ENCODE data around the gene CROCC.

The CROCC gene

GRCh38 chr1:16983649-16984048, 61.9 kb downstream of the CROCC start:
- no peak for DNase-seq (ENCODE audit: low read depth, low spot score)

- peak; percentile 90 for DNase-seq (ENCODE audit: low read depth, low spot score)
These were observed 63.0 kb downstream of the CROCC start for GRCh38 chr1:16984717-16985116.

- DNase-seq (ENCODE audit: low read depth, low spot score) = no peak
These were observed 64.4 kb downstream of the CROCC start for GRCh38 chr1:16986113-16986512.

GRCh38 chr1:16986560-16986959, 64.8 kb downstream of the CROCC start:
- no peak for DNase-seq (ENCODE audit: low read depth, low spot score)

GRCh38 chr1:16986962-16987361, 65.2 kb downstream of the CROCC start:
- peak; percentile 47 for DNase-seq (ENCODE audit: low read depth, low spot score)

- no peak for DNase-seq (ENCODE audit: low read depth, low spot score)
These were observed 66.5 kb downstream of the CROCC start for GRCh38 chr1:16988210-16988609.

- DNase-seq (ENCODE audit: low read depth, low spot score) = no peak
These were observed 68.1 kb downstream of the CROCC start for GRCh38 chr1:16989676-16990391.

- DNase-seq (ENCODE audit: low read depth, low spot score) = no peak
These were observed 69.8 kb downstream of the CROCC start for GRCh38 chr1:16991571-16991970.

- DNase-seq (ENCODE audit: low read depth, low spot score) = no peak
These were observed 70.4 kb downstream of the CROCC start for GRCh38 chr1:16992102-16992501.

GRCh38 chr1:16992675-16993074, 70.9 kb downstream of the CROCC start:
- DNase-seq (ENCODE audit: low read depth, low spot score) = no peak

- DNase-seq (ENCODE audit: low read depth, low spot score) = no peak
These were observed 71.8 kb downstream of the CROCC start for GRCh38 chr1:16993521-16994038.

- no peak for DNase-seq (ENCODE audit: low read depth, low spot score)
These were observed 75.1 kb downstream of the CROCC start for GRCh38 chr1:16996845-16997244.

- no peak for DNase-seq (ENCODE audit: low read depth, low spot score)
These were observed 76.9 kb downstream of the CROCC start for GRCh38 chr1:16998589-16998988.

- no peak for DNase-seq (ENCODE audit: low read depth, low spot score)
These were observed 78.1 kb downstream of the CROCC start for GRCh38 chr1:16999863-17000262.

- DNase-seq (ENCODE audit: low read depth, low spot score) = no peak
These were observed 80.2 kb downstream of the CROCC start for GRCh38 chr1:17001760-17002523.

GRCh38 chr1:17002524-17002902, 80.8 kb downstream of the CROCC start:
- DNase-seq (ENCODE audit: low read depth, low spot score) = no peak

- DNase-seq (ENCODE audit: low read depth, low spot score) = no peak
These were observed 83.0 kb downstream of the CROCC start for GRCh38 chr1:17004466-17005364.

- DNase-seq (ENCODE audit: low read depth, low spot score) = no peak
These were observed 83.6 kb downstream of the CROCC start for GRCh38 chr1:17005365-17005740.

- DNase-seq (ENCODE audit: low read depth, low spot score) = peak; percentile 53
These were observed 85.4 kb downstream of the CROCC start for GRCh38 chr1:17007121-17007520.

- DNase-seq (ENCODE audit: low read depth, low spot score) = no peak
These were observed 86.6 kb downstream of the CROCC start for GRCh38 chr1:17008208-17008855.

GRCh38 chr1:17009706-17010105, 88.0 kb downstream of the CROCC start:
- DNase-seq (ENCODE audit: low read depth, low spot score) = no peak

GRCh38 chr1:17011092-17011438, 89.3 kb downstream of the CROCC start:
- DNase-seq (ENCODE audit: low read depth, low spot score) = no peak
